GM21515 (cell line): Measurements from ENCODE around the gene SELE.

ENCODE experiments used
- ATAC-seq: cut with Tn5 transposase; IDR thresholded peaks from one replicate; pipeline ENCODE4 v1.9.1; 2021; ENCODE audit not compliant: unreplicated experiment

SELE gene, protein sequence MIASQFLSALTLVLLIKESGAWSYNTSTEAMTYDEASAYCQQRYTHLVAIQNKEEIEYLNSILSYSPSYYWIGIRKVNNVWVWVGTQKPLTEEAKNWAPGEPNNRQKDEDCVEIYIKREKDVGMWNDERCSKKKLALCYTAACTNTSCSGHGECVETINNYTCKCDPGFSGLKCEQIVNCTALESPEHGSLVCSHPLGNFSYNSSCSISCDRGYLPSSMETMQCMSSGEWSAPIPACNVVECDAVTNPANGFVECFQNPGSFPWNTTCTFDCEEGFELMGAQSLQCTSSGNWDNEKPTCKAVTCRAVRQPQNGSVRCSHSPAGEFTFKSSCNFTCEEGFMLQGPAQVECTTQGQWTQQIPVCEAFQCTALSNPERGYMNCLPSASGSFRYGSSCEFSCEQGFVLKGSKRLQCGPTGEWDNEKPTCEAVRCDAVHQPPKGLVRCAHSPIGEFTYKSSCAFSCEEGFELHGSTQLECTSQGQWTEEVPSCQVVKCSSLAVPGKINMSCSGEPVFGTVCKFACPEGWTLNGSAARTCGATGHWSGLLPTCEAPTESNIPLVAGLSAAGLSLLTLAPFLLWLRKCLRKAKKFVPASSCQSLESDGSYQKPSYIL

DNA sequence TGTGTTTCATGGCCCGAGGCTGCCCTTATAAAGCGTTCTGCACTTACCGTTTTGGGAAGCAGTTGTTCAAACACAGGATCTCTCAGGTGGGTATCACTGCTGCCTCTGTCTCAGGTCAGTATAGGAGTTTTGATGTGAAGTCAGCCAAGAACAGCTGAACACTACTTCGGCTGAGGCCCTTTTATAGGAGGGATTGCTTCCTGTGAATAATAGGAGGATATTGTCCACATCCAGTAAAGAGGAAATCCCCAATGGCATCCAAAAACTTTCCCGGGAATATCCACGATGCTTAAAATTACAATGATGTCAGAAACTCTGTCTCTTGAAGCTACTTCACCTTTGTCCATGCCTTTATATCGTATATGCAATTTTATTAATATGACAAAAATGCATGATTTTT lies at the start of gene SELE:
Gene SELE (minus strand): TSS at position 156 of the 400 bp plus-strand sequence. CDS start 467 bp downstream, outside the sequence.
- no peak for ATAC-seq

DNA sequence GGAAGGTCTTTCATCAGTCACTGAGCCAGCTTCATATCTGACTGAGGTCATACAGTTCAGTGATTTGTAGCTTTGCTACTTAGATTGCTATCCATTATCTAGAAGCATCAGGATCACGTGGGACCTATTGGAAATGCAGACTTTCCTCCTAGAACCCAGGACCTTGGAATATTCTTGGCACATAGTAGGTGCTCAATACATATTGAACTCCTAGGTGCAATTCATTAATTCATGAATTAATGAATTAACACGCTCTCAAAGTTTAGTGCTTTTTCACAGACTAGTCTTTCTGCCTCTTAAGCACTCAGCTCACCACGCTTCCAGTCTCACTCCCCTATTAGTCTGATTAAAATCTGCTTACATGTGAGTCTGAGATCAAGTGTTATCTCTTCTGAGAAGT lies 48.7 kb upstream of the SELE start:
- no peak for ATAC-seq

DNA sequence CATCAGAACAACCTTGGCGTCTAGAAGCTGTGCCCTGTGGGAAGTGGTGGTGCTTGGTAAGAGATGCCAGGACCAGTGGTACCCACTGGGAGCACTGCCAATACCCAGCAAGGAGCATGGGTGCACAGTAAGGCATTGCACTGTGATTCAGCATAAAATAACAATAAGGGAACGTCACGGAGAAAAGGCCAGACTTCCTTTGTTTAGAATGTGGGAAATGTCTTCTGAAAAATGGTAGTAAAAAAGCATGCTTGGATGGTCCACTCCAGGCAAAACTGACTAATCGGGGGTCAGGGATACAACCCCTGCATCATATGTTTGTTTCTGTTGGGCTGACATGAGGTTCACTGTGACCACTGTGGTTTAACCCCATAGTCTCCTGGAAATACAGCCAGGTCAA lies 46.1 kb upstream of the SELE start:
- ATAC-seq = no peak

DNA sequence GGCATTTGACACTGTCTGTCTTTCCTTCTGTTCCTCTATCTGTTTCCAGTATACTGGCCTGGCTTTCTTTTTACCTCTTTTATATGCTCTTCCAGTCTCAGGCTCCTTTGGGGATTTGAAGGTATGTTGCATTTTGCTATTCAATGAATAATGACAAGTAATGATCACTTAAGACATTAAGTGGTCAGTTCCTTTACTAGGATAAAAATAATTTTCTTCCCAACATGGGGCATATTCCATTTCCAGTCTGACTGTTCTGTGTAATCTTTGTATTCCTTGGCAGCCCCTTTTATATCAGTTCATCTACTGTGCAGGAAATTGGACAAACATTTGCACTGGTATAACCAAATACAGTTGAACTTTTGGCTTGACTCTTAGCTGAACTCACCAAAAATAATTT lies 45.3 kb upstream of the SELE start:
- no peak for ATAC-seq

DNA sequence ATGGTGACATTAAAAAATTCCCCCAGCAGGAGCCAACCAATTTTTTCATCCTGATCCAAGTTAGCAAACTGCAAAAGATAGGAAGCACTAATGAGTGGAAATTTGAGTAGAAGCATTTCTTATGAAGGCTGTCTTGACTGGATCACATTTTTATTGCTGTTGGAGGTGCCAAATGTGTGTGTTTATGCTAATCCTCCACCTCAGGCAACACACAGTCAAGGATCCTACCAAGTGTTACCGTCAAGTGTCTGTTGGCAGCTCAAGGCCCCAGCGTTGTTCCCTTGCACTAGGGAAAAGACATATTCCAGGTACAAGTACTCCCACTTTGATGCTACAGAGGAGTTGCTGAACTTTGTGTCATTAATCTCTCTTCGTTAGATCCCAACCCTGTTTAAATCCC lies 42.6 kb upstream of the SELE start:
- ATAC-seq = no peak

DNA sequence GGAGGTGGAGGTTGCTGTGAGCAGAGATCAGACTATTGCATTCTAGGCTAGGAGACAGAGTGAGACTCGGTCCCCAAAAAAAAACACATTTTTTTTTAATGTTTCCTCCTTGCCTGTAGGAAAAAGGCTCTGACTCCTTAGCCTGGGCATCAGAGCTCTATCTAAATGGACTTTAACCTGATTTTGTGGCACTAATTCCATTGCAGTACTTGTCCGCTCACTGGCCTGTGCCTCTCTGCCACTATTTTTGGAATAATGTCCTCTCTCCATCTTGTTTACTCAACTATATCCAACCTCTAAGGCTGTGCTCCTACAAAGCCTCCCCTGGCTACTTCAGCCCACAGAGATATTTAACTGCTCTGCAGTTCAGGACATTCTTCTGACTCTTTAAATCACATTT lies 34.3 kb upstream of the SELE start:
- no peak for ATAC-seq

DNA sequence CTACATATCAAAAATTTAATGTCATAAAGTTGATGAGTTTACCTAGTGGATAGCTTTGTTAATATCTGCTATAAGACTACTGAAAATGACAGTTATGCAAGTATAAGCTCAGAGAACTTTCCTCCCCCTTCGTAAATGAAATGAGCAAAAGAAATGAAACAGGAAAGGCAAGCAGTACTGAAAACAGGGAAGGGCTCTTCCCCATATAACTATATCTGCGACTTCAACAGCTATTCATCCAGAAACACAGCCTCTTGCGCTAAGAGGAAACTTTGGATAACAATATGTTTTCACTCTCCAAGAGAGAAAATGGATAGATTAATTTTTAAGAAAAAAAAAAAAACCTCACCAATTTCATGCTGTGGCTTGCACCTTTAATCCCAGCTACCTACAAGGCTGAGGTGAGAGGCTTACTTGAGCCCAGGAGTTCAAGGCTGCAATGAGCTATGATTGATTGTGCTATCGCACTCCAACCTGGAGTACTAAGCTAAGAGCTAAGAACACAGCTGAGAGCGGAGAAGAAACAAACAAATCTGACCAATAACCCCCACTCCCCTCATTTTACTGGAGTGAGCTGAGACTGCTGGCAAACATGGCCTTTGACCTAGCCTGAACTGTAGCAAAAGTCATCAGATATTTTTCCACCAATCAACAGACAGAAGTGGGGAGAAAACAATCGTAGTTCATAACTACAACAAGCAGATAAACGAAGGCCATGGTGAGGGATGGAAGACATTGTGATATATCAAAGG lies 31.9 kb upstream of the SELE start:
- no peak for ATAC-seq

DNA sequence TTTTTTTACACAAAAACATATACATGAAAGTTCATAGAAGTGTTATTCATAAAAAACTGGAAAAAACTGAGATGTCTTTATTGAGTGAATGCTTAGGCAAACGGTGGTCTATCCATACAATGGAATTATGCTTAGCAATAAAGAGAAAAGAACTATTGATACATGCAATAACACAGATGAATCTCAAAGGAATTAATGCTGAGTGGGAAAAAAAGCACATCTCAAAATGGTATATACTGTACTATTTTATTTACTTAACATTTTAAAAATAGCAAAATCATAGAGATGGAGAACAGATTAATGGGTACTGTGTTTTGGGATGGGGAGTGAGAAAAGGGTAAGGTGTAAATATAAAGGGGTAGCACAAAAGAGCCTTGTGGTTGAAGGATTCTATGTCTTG lies 31.0 kb upstream of the SELE start:
- no peak for ATAC-seq

DNA sequence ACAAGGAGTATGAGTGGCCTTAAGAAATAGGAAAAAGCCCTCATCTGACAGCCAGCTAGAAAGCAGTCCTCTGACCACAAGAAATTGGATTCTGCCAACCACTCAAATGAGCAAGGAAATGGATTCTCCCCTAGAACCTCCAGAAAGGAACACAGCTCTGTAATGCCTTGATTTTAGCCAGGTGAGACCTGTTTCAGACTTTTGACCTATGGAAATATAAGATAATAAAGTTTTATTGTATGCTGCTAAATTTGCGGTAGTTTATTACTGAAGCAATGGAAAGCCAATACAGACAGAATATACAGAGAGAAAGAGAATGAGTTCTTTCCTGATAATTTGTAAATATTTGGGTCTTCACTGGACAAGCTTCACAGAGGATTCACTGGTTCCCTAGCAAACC lies 28.8 kb upstream of the SELE start:
- ATAC-seq = no peak

DNA sequence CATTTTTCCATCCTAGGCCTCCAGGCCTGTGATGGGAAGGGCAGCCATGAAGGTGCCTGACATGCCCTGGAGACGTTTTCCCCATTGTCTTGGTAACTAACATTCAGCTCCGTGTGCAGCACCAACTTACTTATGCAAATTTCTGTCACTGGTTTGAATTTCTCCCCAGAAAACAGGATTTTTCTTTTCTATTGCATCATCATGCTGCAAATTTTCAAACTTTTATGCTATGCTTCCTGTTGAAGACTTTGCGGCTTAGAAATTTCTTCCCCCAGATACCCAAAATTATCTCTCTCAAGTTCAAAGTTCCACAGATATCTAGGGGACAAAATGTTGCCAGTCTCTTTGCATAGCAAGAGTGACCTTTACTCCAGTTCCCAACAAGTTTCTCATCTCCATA lies 25.2 kb upstream of the SELE start:
- no peak for ATAC-seq

DNA sequence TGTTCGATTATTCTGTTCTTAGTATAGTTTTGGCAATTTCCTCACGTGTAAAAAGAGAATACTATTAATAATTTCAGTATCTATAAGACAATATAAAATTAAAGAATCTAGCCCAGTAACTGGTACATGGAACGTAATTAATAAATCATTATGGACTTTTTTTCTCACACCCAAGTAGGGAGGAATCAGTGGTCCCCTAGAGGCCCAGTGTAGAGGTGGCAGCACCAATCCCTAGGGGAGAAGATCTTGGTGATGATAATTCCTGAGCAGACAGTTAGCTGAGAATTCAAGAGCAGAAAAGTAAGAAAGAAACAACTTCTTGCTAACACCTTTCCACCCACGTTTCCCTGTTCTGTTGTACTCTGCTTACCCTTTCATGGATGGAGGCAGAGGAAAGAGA lies 19.7 kb upstream of the SELE start:
- ATAC-seq = no peak

DNA sequence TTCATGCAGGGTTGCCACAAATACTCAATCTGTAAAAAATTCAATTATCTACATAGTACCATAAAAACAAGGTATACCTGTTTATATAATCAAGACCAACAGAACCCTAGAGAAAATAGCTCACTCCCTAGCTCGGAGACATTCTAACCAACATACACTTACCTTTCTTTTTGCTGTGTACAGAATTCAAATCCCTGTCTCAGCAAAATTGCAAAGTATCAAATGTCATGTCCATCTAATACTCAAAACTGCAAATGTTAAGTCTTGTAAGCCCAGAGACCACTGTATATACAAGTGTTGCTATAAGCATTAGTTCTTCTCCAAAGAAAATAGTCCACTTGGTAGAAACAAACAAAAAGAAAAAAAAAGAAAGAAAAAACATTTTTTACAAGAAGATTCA lies 16.2 kb upstream of the SELE start:
- no peak for ATAC-seq

DNA sequence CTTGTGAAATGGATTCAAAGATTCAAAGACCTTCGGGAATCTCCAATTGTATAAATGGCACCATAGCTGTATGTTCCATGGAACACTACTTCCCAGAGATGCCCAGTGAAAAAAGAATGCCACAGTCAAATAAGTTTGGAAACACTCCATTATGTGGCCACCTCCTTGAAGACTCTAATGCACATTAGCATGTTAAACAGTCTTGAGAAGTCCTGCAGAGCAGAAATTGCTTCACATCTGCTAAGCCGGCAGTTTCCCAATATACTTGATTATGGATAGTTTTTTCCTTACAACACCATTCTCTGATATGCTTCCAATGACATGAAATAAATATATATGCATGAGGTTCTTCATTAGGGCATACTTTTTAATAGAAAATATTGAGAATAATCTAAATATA lies 12.7 kb upstream of the SELE start:
- ATAC-seq = no peak

DNA sequence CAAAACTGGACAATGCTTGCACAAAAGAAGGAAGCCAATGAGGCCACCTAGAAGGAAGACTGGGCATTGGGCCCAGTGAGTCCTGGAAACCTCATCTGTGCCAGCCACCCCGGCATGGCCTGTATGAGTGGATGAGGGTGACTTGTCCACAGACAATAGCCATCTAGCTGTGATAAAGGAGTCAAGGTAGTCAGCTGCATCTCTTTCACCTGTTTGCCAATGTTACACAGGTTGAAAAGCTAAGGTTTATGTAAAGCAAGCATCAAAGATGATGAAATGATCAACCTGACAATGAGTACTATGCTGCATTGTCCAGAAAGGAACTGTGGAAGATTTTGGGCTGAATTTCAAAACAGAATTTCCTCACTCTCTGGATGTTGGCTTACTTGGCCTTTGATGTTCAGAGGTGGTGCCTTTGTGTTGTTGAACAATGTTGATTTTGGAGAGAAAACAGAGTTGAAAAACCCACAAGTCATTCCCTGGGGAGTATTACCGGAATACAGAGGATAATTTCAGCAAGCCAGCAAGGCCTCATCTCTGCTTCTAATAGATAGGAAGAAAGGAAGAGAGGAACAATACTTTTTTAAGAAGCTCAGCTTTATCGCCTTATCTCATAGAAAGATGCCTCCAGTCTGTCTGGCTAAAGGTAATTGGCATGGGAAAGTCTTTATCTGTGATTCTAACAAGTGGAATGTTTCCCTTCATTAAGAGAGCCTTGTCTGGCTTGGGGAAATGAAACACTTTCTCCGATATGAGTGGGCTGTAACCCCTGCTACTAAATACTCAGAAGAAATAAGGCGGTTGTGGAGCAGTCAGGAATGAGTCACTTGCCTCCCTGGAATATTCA lies 11.4 kb upstream of the SELE start:
- ATAC-seq = no peak

DNA sequence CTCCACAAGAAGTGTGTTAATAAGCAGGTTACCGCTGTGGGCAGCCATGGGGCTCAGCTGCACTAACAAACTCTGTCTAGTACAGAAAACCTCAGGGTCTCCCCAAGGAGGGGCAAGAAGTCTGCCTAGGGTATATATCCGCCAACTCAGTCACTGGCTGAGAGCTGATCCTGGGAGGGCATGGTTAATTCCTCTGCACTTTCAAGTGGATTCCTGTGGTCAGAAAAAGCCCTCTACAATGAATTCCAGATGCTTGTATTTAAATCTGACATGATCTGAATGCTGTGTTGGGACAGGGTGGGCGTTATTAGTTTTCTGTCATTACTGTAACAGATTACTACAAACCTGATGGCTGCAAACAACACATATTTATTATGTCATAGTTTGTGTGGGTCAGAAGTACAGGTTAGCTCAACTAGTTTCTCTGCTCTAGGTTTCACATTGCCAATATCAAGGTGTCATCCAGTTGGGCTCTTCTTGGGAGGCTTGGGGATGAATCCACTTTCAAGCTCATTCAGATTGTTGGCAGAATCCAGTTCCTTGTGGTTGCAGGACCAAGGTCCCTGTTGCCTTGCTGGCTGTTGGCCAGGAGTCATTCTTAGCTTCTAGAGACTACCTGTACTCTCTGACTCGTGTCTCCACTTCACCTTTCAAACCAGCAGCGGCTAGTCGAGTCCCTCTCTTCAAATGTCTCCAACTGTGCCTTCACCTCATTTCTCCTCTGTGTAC lies 8.0 kb upstream of the SELE start:
- ATAC-seq = no peak

DNA sequence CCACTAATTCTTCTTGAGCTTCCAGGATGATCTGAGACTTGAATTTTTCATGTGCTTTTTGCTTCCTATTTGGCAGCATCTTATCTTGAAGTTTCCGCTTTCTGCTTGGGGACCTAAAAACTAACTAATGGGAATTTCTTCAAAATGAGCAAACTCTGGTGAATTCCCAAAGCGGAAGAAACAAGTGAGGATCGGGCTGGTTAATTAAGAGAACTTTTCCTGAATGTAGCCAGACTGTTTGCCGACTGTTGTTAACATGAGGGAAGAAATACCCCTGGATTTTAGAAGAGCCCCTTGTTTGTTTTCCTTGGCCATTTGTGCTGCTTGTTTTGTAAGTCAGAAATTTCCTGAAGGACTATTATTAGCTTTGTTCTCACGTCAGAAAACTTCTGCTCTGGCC lies 6.1 kb upstream of the SELE start:
- no peak for ATAC-seq

DNA sequence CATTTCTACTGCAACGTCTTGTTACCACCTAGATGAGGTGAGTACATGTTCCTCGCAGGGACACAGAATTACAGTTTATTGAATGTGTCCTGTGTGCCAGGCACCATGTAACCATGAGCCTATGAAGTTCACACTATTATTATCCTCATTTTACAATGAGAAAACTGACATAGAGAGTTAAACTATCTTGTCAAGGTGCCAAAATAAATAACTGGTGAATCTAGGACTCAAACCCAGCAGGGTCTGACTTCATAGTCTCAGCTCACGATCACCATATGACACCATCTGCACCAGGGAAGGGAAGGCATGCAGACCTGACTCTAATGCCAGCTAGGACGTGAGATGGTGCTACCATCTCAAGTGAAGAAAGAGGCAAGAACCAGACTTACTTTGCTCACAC lies 2.4 kb downstream of the SELE start:
- no peak for ATAC-seq

DNA sequence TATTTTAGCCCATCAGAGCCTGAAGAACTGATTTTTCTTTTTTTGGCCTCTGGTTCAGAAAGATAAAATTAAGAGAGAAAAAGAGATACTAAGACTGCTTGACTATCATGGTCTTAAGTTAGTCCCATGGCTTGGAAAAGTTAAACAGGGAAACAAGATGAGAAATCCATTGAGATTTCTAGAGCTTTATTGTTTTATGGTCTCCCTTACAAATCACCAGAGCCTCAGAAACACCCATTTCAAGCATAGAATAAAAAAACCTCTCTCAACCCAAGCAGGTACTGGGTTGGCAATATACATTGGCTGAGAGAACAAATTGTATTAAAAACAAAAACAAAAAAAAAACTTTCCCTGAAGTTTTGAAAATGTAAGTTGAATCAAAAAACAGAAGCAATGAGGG lies 3.9 kb downstream of the SELE start:
- ATAC-seq = no peak

DNA sequence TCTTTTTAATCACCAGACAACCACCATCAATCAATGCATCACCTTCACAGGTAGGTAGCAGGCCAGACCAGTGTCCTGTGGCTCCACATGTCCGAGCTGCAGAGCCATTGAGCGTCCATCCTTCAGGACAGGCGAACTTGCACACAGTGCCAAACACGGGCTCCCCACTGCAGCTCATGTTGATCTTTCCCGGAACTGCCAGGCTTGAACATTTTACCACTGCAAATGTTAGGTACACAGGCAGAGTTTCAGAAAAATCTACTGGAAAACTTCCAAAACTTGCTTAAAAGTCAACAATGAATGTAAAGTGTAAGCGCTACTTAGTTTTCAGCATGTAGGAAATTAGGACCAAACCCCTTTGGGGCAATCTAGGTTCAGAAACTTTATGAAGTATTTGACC lies 6.6 kb downstream of the SELE start:
- no peak for ATAC-seq

DNA sequence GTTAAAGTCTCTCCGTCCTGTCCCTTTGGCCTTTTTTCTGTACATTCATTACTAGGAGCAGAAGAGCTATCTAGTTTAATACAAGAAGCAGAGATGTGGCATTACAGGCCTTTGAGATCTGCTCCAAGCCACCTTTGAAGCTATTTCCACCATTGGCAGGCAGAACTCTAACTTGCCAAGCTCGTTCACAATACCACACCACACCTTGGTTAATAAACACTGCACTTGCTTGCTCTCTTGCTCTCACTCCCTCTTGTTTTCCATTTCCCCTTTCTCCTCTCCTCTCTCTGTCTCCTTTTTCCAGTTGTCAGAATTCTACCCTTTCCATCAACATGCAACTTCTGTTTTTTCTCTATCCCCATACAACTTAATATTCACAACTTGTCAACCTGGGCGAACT lies 7.0 kb downstream of the SELE start:
- no peak for ATAC-seq

DNA sequence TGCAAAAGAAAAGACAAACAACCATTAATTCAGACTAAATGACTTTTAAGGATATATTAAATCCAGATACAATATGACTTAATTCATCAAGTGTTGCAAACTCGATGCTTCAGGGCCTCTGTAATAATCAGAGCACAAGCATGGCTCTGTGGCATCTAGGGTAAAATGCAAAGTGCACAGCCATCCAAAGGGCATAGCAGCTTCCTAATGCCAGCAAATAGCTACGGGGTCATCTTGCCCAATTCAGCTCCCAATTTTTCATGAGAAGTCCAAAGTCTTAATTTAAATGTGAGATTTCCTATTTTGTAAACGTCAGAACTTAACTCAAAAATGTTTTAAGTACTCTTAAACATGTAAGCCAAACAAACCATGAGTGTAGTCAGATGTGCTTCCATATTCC lies 7.9 kb downstream of the SELE start:
- no peak for ATAC-seq
